ENCODE measurements around the gene AFF1. TPM values are rescaled to one million over a fixed set of nuclear protein-coding genes. Genes with fewer than 3 reads are reported as not detected.
"Not testable (repeated sequence)": the region's sequence is repeated elsewhere in the genome, so short reads cannot be mapped to it uniquely, and the experiment has no call there.

AFF1 gene
- total RNA-seq, 2 experiments from 2014 or later, result 28.7 to 69.7 TPM

- H3K9me2 ChIP-seq (ENCODE audit: insufficient read depth, low read length), result no peaks in the 10 kb centered on the region
- H3K4me1 ChIP-seq (ENCODE audit: insufficient read depth, low read length, poor library complexity, severe bottlenecking), result peaks cover 53% of the 10 kb centered on the region
- 0 out of 2 replicates have a peak overlapping the region, but pooled peaks have one; percentile 35 for H3K4me2 ChIP-seq (ENCODE audit: low read length)
- no peak for DNase-seq (ENCODE audit: low spot score)
- no peak for TF ChIP-seq EZH2phosphoT487 (IDR thresholded peaks at IDR 0.05; ENCODE audit: borderline replicate concordance, low read depth, low read length)
- TF ChIP-seq CTCF (conservative IDR thresholded peaks at IDR 0.05; ENCODE audit: low read length), result no peak
- H2AFZ ChIP-seq (ENCODE audit: low read length), result no peak overlapping the region
- no peaks in the 10 kb centered on the region for H3K9me3 ChIP-seq (ENCODE audit: low read length)
- H3K4me3 ChIP-seq (ENCODE audit: low read depth, low read length, poor library complexity, severe bottlenecking), result no peak overlapping the region
- H3K27ac ChIP-seq (ENCODE audit: low read depth, low read length, poor library complexity, severe bottlenecking), result no peak overlapping the region
- ChIA-PET CTCF (ENCODE audit: unreplicated experiment) (no interaction called here), POLR2A (interaction anchor here (1.0 to 1.3 kb wide), 4 partner anchors 21 to 55 kb away, joined by 3 to 4 read pairs (median 4); no protein-coding TSS in a partner anchor)
- H3K36me3 ChIP-seq (ENCODE audit: insufficient read depth, low read length), result no peaks in the 10 kb centered on the region
- BruUV-seq (replicated peaks), result no TSS peak
- H4K20me1 ChIP-seq (ENCODE audit: insufficient read depth, low read length), result peaks cover 10% of the 10 kb centered on the region
- intact Hi-C loops (cut with micrococcal nuclease; ENCODE audit: unreplicated experiment), result no loop called here
- H3K79me2 ChIP-seq (ENCODE audit: insufficient read depth, low read depth, low read length), result peaks cover 71% of the 10 kb centered on the region; the same call in 1 of the 2 replicates
Observed at GRCh38 chr4:87036713-87037112, 101.9 kb downstream of the AFF1 start.

GRCh38 chr4:87037171-87037570, 102.4 kb downstream of the AFF1 start:
- Histone ChIP-seq H3K4me2 (ENCODE audit: low read length) (peak overlapping the region; percentile 26; the same call in 1 of the 2 replicates), H3K4me1 (ENCODE audit: insufficient read depth, low read length, poor library complexity, severe bottlenecking) (peaks cover 52% of the 10 kb centered on the region), H3K79me2 (ENCODE audit: insufficient read depth, low read depth, low read length) (peaks cover 70% of the 10 kb centered on the region; the same call in 1 of the 2 replicates)
- H2AFZ ChIP-seq (ENCODE audit: low read length); BruUV-seq (replicated peaks); DNase-seq (ENCODE audit: low spot score); H3K9me3 ChIP-seq (ENCODE audit: low read length); H3K9me2 ChIP-seq (ENCODE audit: insufficient read depth, low read length); H3K27ac ChIP-seq (ENCODE audit: low read depth, low read length, poor library complexity, severe bottlenecking); H4K20me1 ChIP-seq (ENCODE audit: insufficient read depth, low read length); H3K4me3 ChIP-seq (ENCODE audit: low read depth, low read length, poor library complexity, severe bottlenecking); H3K36me3 ChIP-seq (ENCODE audit: insufficient read depth, low read length); CTCF ChIA-PET (ENCODE audit: unreplicated experiment); intact Hi-C loops (cut with micrococcal nuclease; ENCODE audit: unreplicated experiment): not testable (repeated sequence)
- POLR2A ChIA-PET, result interaction anchor here (1.2 to 1.3 kb wide), 3 partner anchors 21 to 54 kb away, joined by 3 to 4 read pairs (median 4); no protein-coding TSS in a partner anchor

GRCh38 chr4:87037671-87038334, 103.0 kb downstream of the AFF1 start:
- H2AFZ ChIP-seq (ENCODE audit: low read length), result no peak overlapping the region
- H3K79me2 ChIP-seq (ENCODE audit: insufficient read depth, low read depth, low read length), result peaks cover 70% of the 10 kb centered on the region; the same call in 1 of the 2 replicates
- H4K20me1 ChIP-seq (ENCODE audit: insufficient read depth, low read length), result peaks cover 15% of the 10 kb centered on the region
- no peaks in the 10 kb centered on the region for H3K9me2 ChIP-seq (ENCODE audit: insufficient read depth, low read length)
- ChIA-PET CTCF (ENCODE audit: unreplicated experiment) (no interaction called here), POLR2A (interaction anchor here (1.3 kb wide), 1 partner anchor 20 kb away, joined by 3 read pairs; no protein-coding TSS in a partner anchor)
- no peak overlapping the region for H3K4me3 ChIP-seq (ENCODE audit: low read depth, low read length, poor library complexity, severe bottlenecking)
- DNase-seq (ENCODE audit: low spot score), result peak; percentile 16
- H3K9me3 ChIP-seq (ENCODE audit: low read length), result no peaks in the 10 kb centered on the region
- peak overlapping the region; percentile 26; the same call in 1 of the 2 replicates for H3K4me2 ChIP-seq (ENCODE audit: low read length)
- no TSS peak for BruUV-seq (replicated peaks)
- intact Hi-C loops (cut with micrococcal nuclease; ENCODE audit: unreplicated experiment), result no loop called here
- no peaks in the 10 kb centered on the region for H3K36me3 ChIP-seq (ENCODE audit: insufficient read depth, low read length)
- peaks cover 52% of the 10 kb centered on the region for H3K4me1 ChIP-seq (ENCODE audit: insufficient read depth, low read length, poor library complexity, severe bottlenecking)
- no peak for TF ChIP-seq EZH2phosphoT487 (IDR thresholded peaks at IDR 0.05; ENCODE audit: borderline replicate concordance, low read depth, low read length)
- no peak for TF ChIP-seq CTCF (conservative IDR thresholded peaks at IDR 0.05; ENCODE audit: low read length)
- H3K27ac ChIP-seq (ENCODE audit: low read depth, low read length, poor library complexity, severe bottlenecking), result no peak overlapping the region
